Naive thymus-derived CD4-positive, alpha-beta T cell (primary cell): Measurements from ENCODE around the gene MRPS9. TPM values are rescaled to one million over a fixed set of nuclear protein-coding genes. Genes with fewer than 3 reads are reported as not detected.
A peak's percentile ranks its signal among the peaks of the same experiment; 100 is the strongest.

Experiments used
- ATAC-seq: fragments of 150-1000 bp; cut with Tn5 transposase; 2 replicates; pipeline ENCODE4 v1.10.0; 2021; ENCODE audit warnings: mild to moderate bottlenecking, moderate library complexity
- CTCF ChIA-PET: fragments of 350-600 bp; sonication (Branson Sonifier 250); formaldehyde crosslinking; loops from one replicate; lab custom pipeline; 2021; ENCODE audit warnings: antibody characterized with exemption; lab: Charles Lee
- POLR2A ChIA-PET: fragments of 350-600 bp; sonication (Branson Sonifier 250); formaldehyde crosslinking; loops from one replicate; lab custom pipeline; 2021; ENCODE audit warnings: antibody characterized with exemption, inconsistent platforms; lab: Charles Lee
- DNase-seq, 9 donors: peaks; one replicate each; pipeline versions ENCODE4 v3.0.0 to v3.0.0-alpha.2; 2020 to 2022; ENCODE audit warnings: mixed read lengths in 1 of 9
- H3K27ac ChIP-seq: one replicate; pipeline ENCODE4 v1.7.0; 2013; ENCODE audit warnings: mild to moderate bottlenecking, low read depth, low read length, moderate library complexity
- H3K27me3 ChIP-seq, 2 donors: one replicate each; pipeline ENCODE4 v1.7.0; 2013; ENCODE audit warnings: low read length in 2 of 2, mild to moderate bottlenecking in 2 of 2, moderate library complexity in 2 of 2; ENCODE audit not compliant: control insufficient read depth in 2 of 2, insufficient read depth in 2 of 2
- H3K36me3 ChIP-seq, 3 experiments: 1 replicate in 2 of 3; 2 replicates in 1 of 3; pipeline ENCODE4 v1.7.0; 2013; ENCODE audit warnings: low read length in 3 of 3, mild to moderate bottlenecking in 3 of 3, moderate library complexity in 1 of 3; ENCODE audit not compliant: insufficient read depth in 3 of 3, control insufficient read depth in 2 of 3
- H3K4me1 ChIP-seq, 2 donors: one replicate each; pipeline ENCODE4 v1.7.0; 2013; ENCODE audit warnings: low read length in 2 of 2, mild to moderate bottlenecking in 2 of 2, moderate library complexity in 1 of 2; ENCODE audit not compliant: control insufficient read depth in 2 of 2, insufficient read depth in 2 of 2
- H3K4me3 ChIP-seq: 2 replicates; pipeline ENCODE4 v1.7.0; 2013; ENCODE audit warnings: mild to moderate bottlenecking, low read length
- H3K9me3 ChIP-seq, 3 experiments: 1 replicate in 2 of 3; 2 replicates in 1 of 3; pipeline ENCODE4 v1.7.0; 2013; ENCODE audit warnings: low read length in 3 of 3; ENCODE audit not compliant: control insufficient read depth in 2 of 3
- H3K27ac Mint-ChIP-seq, 9 donors: one replicate each; pipeline ENCODE4 v1.8.0; 2020 to 2022; ENCODE audit warnings: mixed read lengths in 9 of 9, mild to moderate bottlenecking in 8 of 9, moderate library complexity in 5 of 9, inconsistent platforms in 2 of 9
- H3K27me3 Mint-ChIP-seq, 5 donors: one replicate each; pipeline ENCODE4 v1.8.0; 2021 to 2022; ENCODE audit warnings: mixed read lengths in 5 of 5, mild to moderate bottlenecking in 1 of 5
- H3K36me3 Mint-ChIP-seq, 5 donors: one replicate each; pipeline ENCODE4 v1.8.0; 2020 to 2022; ENCODE audit warnings: mixed read lengths in 5 of 5, mild to moderate bottlenecking in 3 of 5, inconsistent platforms in 1 of 5
- H3K4me1 Mint-ChIP-seq, 7 donors: one replicate each; pipeline ENCODE4 v1.8.0; 2020 to 2022; ENCODE audit warnings: mixed read lengths in 7 of 7, mild to moderate bottlenecking in 3 of 7, inconsistent platforms in 1 of 7
- H3K4me3 Mint-ChIP-seq, 10 donors: one replicate each; pipeline ENCODE4 v1.8.0; 2020 to 2022; ENCODE audit warnings: mild to moderate bottlenecking in 10 of 10, mixed read lengths in 10 of 10, moderate library complexity in 6 of 10, inconsistent platforms in 2 of 10
- H3K9me3 Mint-ChIP-seq, 11 donors: one replicate each; pipeline ENCODE4 v1.8.0; 2020 to 2022; ENCODE audit warnings: mixed read lengths in 11 of 11, mild to moderate bottlenecking in 4 of 11, inconsistent platforms in 1 of 11, moderate library complexity in 1 of 11
- intact Hi-C, 2 donors: fragments of 100-400 bp; cut with micrococcal nuclease; formaldehyde crosslinking; loops; one replicate each; pipeline ENCODE4 v1.15.1; 2023
- polyA plus RNA-seq, 2 donors: library from polyadenylated mRNA; unstranded; fragments of 300-500 nt; fragmentation: Illumina TruSeq; gene quantifications; one replicate each; pipeline ENCODE4 v1.2.3, GENCODE V29; 2021
- total RNA-seq, 6 experiments: library from RNA in 5 of 6; stranded (reverse) in 5 of 6; gene quantifications; 1 replicate in 5 of 6; 2 replicates in 1 of 6; pipeline ENCODE4 v1.2.3 and lab custom pipeline; 2021 to 2026

MRPS9 gene
- total and polyA plus RNA-seq, 7 experiments from 2014 or later, result 12.5 to 40.3 (median 22.2) TPM

- H3K4me1 Mint-ChIP-seq, result peaks cover 0 to 9% (median 7%) of the 10 kb centered on the region in 7 donors
- Histone ChIP-seq H3K27me3 (peaks cover 0 to 4% of the 10 kb centered on the region in 2 donors), H3K4me3 (no peak overlapping the region), H3K9me3 (no peaks in the 10 kb centered on the region), H3K27ac (no peak overlapping the region), H3K4me1 (no peaks in the 10 kb centered on the region), H3K36me3 (no peaks in the 10 kb centered on the region)
- peaks cover 0 to 2% (median 0%) of the 10 kb centered on the region in 11 donors for H3K9me3 Mint-ChIP-seq
- DNase-seq (no peak), ATAC-seq (no peak)
- H3K4me3 Mint-ChIP-seq, result no peak overlapping the region
- CTCF ChIA-PET, result no interaction called here
- no peak overlapping the region for H3K27ac Mint-ChIP-seq
- H3K36me3 Mint-ChIP-seq, result peaks cover 0 to 3% (median 0%) of the 10 kb centered on the region in 5 donors
- intact Hi-C loops, result loop anchor here in 1 of 2 donors (5.0 kb wide), 1 partner anchor 102 kb away; the partner anchor contains the start of gene MRPS9
- POLR2A ChIA-PET, result no interaction called here
- peaks cover 26 to 52% (median 35%) of the 10 kb centered on the region in 5 donors for H3K27me3 Mint-ChIP-seq
These were observed 101.8 kb downstream of the MRPS9 start for GRCh38 chr2:105139556-105140239.

GRCh38 chr2:105140240-105140568, 102.3 kb downstream of the MRPS9 start:
- Mint-ChIP-seq H3K4me1 (peaks cover 0 to 11% (median 10%) of the 10 kb centered on the region in 7 donors), H3K36me3 (peaks cover 0 to 4% (median 0%) of the 10 kb centered on the region in 5 donors), H3K9me3 (peaks cover 0 to 2% (median 0%) of the 10 kb centered on the region in 11 donors), H3K27ac (no peak overlapping the region), H3K4me3 (no peak overlapping the region), H3K27me3 (peaks cover 31 to 55% (median 39%) of the 10 kb centered on the region in 5 donors)
- H3K27me3 ChIP-seq, result peaks cover 0 to 5% of the 10 kb centered on the region in 2 donors
- ChIA-PET CTCF (no interaction called here), POLR2A (no interaction called here)
- no peaks in the 10 kb centered on the region for H3K36me3 ChIP-seq
- H3K4me1 ChIP-seq, result no peaks in the 10 kb centered on the region
- ATAC-seq, result no peak
- no peaks in the 10 kb centered on the region for H3K9me3 ChIP-seq
- H3K27ac ChIP-seq, result no peak overlapping the region
- intact Hi-C loops, result loop anchor here in 1 of 2 donors (5.0 kb wide), 1 partner anchor 103 kb away; the partner anchor contains the start of gene MRPS9
- no peak for DNase-seq
- H3K4me3 ChIP-seq, result no peak overlapping the region

GRCh38 chr2:105141099-105141614, 103.3 kb downstream of the MRPS9 start:
- ChIA-PET POLR2A (no interaction called here), CTCF (no interaction called here)
- Histone ChIP-seq H3K27ac (no peak overlapping the region), H3K4me1 (no peaks in the 10 kb centered on the region), H3K4me3 (no peak overlapping the region), H3K36me3 (no peaks in the 10 kb centered on the region), H3K9me3 (no peaks in the 10 kb centered on the region), H3K27me3 (peaks cover 0 to 5% of the 10 kb centered on the region in 2 donors)
- Mint-ChIP-seq H3K4me1 (peaks cover 0 to 11% (median 10%) of the 10 kb centered on the region in 7 donors), H3K4me3 (peak overlapping the region in 1 of 10 donors; percentile 30), H3K36me3 (peaks cover 0 to 4% (median 0%) of the 10 kb centered on the region in 5 donors), H3K27me3 (peaks cover 28 to 55% (median 41%) of the 10 kb centered on the region in 5 donors), H3K9me3 (peaks cover 0 to 2% (median 0%) of the 10 kb centered on the region in 11 donors), H3K27ac (no peak overlapping the region)
- peak; percentile 40 for ATAC-seq
- intact Hi-C loops, result loop anchor here in 1 of 2 donors (5.0 kb wide), 1 partner anchor 104 kb away; the partner anchor contains the start of gene MRPS9
- no peak for DNase-seq

GRCh38 chr2:105142239-105142638, 104.4 kb downstream of the MRPS9 start:
- DNase-seq (no peak), ATAC-seq (no peak)
- H3K4me1 Mint-ChIP-seq, result peaks cover 0 to 11% (median 10%) of the 10 kb centered on the region in 7 donors
- H3K9me3 Mint-ChIP-seq, result peaks cover 0 to 2% (median 0%) of the 10 kb centered on the region in 11 donors
- H3K27ac Mint-ChIP-seq, result no peak overlapping the region
- Histone ChIP-seq H3K27ac (no peak overlapping the region), H3K36me3 (no peaks in the 10 kb centered on the region), H3K4me1 (no peaks in the 10 kb centered on the region), H3K4me3 (no peak overlapping the region), H3K27me3 (peaks cover 0 to 5% of the 10 kb centered on the region in 2 donors), H3K9me3 (no peaks in the 10 kb centered on the region)
- peaks cover 0 to 4% (median 0%) of the 10 kb centered on the region in 5 donors for H3K36me3 Mint-ChIP-seq
- H3K4me3 Mint-ChIP-seq, result peak overlapping the region in 3 of 10 donors; percentile 12 to 76 (median 59)
- CTCF ChIA-PET, result no interaction called here
- intact Hi-C loops, result loop anchor here in 1 of 2 donors (5.0 kb wide), 1 partner anchor 105 kb away; the partner anchor contains the start of gene MRPS9
- POLR2A ChIA-PET, result no interaction called here
- peaks cover 31 to 60% (median 51%) of the 10 kb centered on the region in 5 donors for H3K27me3 Mint-ChIP-seq

- CTCF ChIA-PET, result no interaction called here
- Mint-ChIP-seq H3K27me3 (peaks cover 30 to 62% (median 59%) of the 10 kb centered on the region in 5 donors), H3K27ac (no peak overlapping the region), H3K36me3 (peaks cover 0 to 4% (median 0%) of the 10 kb centered on the region in 5 donors), H3K9me3 (peaks cover 0 to 1% (median 0%) of the 10 kb centered on the region in 11 donors), H3K4me1 (peaks cover 0 to 11% (median 10%) of the 10 kb centered on the region in 7 donors), H3K4me3 (peak overlapping the region; percentile 49 to 85 (median 74))
- Histone ChIP-seq H3K27me3 (peaks cover 0 to 5% of the 10 kb centered on the region in 2 donors), H3K4me3 (no peak overlapping the region), H3K4me1 (no peaks in the 10 kb centered on the region), H3K36me3 (no peaks in the 10 kb centered on the region), H3K9me3 (no peaks in the 10 kb centered on the region), H3K27ac (no peak overlapping the region)
- POLR2A ChIA-PET, result no interaction called here
- no peak for ATAC-seq
- intact Hi-C loops, result loop anchor here in 1 of 2 donors (5.0 kb wide), 1 partner anchor 106 kb away; the partner anchor contains the start of gene MRPS9
- DNase-seq, result no peak
These were observed 105.2 kb downstream of the MRPS9 start for GRCh38 chr2:105143094-105143466.

- Histone ChIP-seq H3K27ac (no peak overlapping the region), H3K36me3 (no peaks in the 10 kb centered on the region), H3K9me3 (no peaks in the 10 kb centered on the region), H3K4me1 (no peaks in the 10 kb centered on the region), H3K4me3 (peak overlapping the region; percentile 39), H3K27me3 (peaks cover 0 to 5% of the 10 kb centered on the region in 2 donors)
- H3K36me3 Mint-ChIP-seq, result peaks cover 0 to 4% (median 0%) of the 10 kb centered on the region in 5 donors
- peak in 2 of 9 donors; percentile 6 to 50 for DNase-seq
- peak overlapping the region; percentile 49 to 85 (median 74) for H3K4me3 Mint-ChIP-seq
- peaks cover 0 to 11% (median 10%) of the 10 kb centered on the region in 7 donors for H3K4me1 Mint-ChIP-seq
- peak; percentile 41 for ATAC-seq
- H3K9me3 Mint-ChIP-seq, result peaks cover 0 to 1% (median 0%) of the 10 kb centered on the region in 11 donors
- intact Hi-C loops, result loop anchor here in 1 of 2 donors (5.0 kb wide), 1 partner anchor 106 kb away; the partner anchor contains the start of gene MRPS9
- peaks cover 32 to 63% (median 61%) of the 10 kb centered on the region in 5 donors for H3K27me3 Mint-ChIP-seq
- no peak overlapping the region for H3K27ac Mint-ChIP-seq
- POLR2A ChIA-PET, result no interaction called here
- CTCF ChIA-PET, result no interaction called here
These were observed 105.7 kb downstream of the MRPS9 start for GRCh38 chr2:105143467-105144151.
